ENCODE measurements around the gene MAP3K2.

Gene MAP3K2

GRCh38 chr2:127423880-127424279 lies 36.1 kb upstream of the MAP3K2 start:
- no peaks in the 10 kb centered on the region for H3K79me2 ChIP-seq (ENCODE audit: control insufficient read depth, low read length)
- no peaks in the 10 kb centered on the region for H3K36me3 ChIP-seq (ENCODE audit: control insufficient read depth, low read length)
- H3K9me3 ChIP-seq (ENCODE audit: control insufficient read depth, insufficient read depth, low read length), result no peaks in the 10 kb centered on the region
- H3K4me2 ChIP-seq (ENCODE audit: low read length), result peak overlapping the region; percentile 67
- H3K4me1 ChIP-seq (ENCODE audit: control insufficient read depth, low read length), result peaks cover 16% of the 10 kb centered on the region
- no peaks in the 10 kb centered on the region for H4K20me1 ChIP-seq (ENCODE audit: control insufficient read depth, insufficient read depth, low read depth, low read length)
- no peaks in the 10 kb centered on the region for H3F3A ChIP-seq (ENCODE audit: control insufficient read depth, insufficient read depth)
- H3K4me3 ChIP-seq (ENCODE audit: low read length), result peak overlapping the region; percentile 63; the same call in 1 of the 2 replicates
- no peak overlapping the region for H3K27ac ChIP-seq (ENCODE audit: low read depth, low read length)
- TF ChIP-seq EZH2phosphoT487 (IDR thresholded peaks at IDR 0.05; ENCODE audit: borderline replicate concordance, low read length) (no peak), CTCF (IDR thresholded peaks at IDR 0.05; ENCODE audit: low read depth, low read length, poor library complexity, severe bottlenecking) (peak; percentile 4)
- peaks cover 17% of the 10 kb centered on the region for H3K27me3 ChIP-seq (ENCODE audit: control insufficient read depth, low read length)
- no peaks in the 10 kb centered on the region for H3K9me2 ChIP-seq (replicated peaks; ENCODE audit: control insufficient read depth, low read length)

GRCh38 chr2:127423478-127423843 lies 35.7 kb upstream of the MAP3K2 start:
- H3K9me2 ChIP-seq (replicated peaks; ENCODE audit: control insufficient read depth, low read length), result no peaks in the 10 kb centered on the region
- no peak overlapping the region for H3K27ac ChIP-seq (ENCODE audit: low read depth, low read length)
- no peaks in the 10 kb centered on the region for H3K36me3 ChIP-seq (ENCODE audit: control insufficient read depth, low read length)
- H3K4me1 ChIP-seq (ENCODE audit: control insufficient read depth, low read length), result peaks cover 16% of the 10 kb centered on the region
- no peaks in the 10 kb centered on the region for H3F3A ChIP-seq (ENCODE audit: control insufficient read depth, insufficient read depth)
- H3K4me2 ChIP-seq (ENCODE audit: low read length), result peak overlapping the region; percentile 67
- TF ChIP-seq CTCF (IDR thresholded peaks at IDR 0.05; ENCODE audit: low read depth, low read length, poor library complexity, severe bottlenecking), result peak; percentile 3
- 0 out of 2 replicates have a peak, but pooled peaks have one; percentile 40 for TF ChIP-seq EZH2phosphoT487 (IDR thresholded peaks at IDR 0.05; ENCODE audit: borderline replicate concordance, low read length)
- H3K27me3 ChIP-seq (ENCODE audit: control insufficient read depth, low read length), result peaks cover 17% of the 10 kb centered on the region
- H3K9me3 ChIP-seq (ENCODE audit: control insufficient read depth, insufficient read depth, low read length), result no peaks in the 10 kb centered on the region
- H3K79me2 ChIP-seq (ENCODE audit: control insufficient read depth, low read length), result no peaks in the 10 kb centered on the region
- peak overlapping the region; percentile 63 for H3K4me3 ChIP-seq (ENCODE audit: low read length)
- no peaks in the 10 kb centered on the region for H4K20me1 ChIP-seq (ENCODE audit: control insufficient read depth, insufficient read depth, low read depth, low read length)

- no peak overlapping the region for H3K27ac ChIP-seq (ENCODE audit: low read depth, low read length)
- peaks cover 17% of the 10 kb centered on the region for H3K27me3 ChIP-seq (ENCODE audit: control insufficient read depth, low read length)
- H4K20me1 ChIP-seq (ENCODE audit: control insufficient read depth, insufficient read depth, low read depth, low read length), result no peaks in the 10 kb centered on the region
- peaks cover 16% of the 10 kb centered on the region for H3K4me1 ChIP-seq (ENCODE audit: control insufficient read depth, low read length)
- no peaks in the 10 kb centered on the region for H3K9me2 ChIP-seq (replicated peaks; ENCODE audit: control insufficient read depth, low read length)
- no peak for TF ChIP-seq EZH2phosphoT487 (IDR thresholded peaks at IDR 0.05; ENCODE audit: borderline replicate concordance, low read length)
- TF ChIP-seq CTCF (IDR thresholded peaks at IDR 0.05; ENCODE audit: low read depth, low read length, poor library complexity, severe bottlenecking), result peak; percentile 23
- peak overlapping the region; percentile 63 for H3K4me3 ChIP-seq (ENCODE audit: low read length)
- no peaks in the 10 kb centered on the region for H3F3A ChIP-seq (ENCODE audit: control insufficient read depth, insufficient read depth)
- no peaks in the 10 kb centered on the region for H3K79me2 ChIP-seq (ENCODE audit: control insufficient read depth, low read length)
- no peaks in the 10 kb centered on the region for H3K9me3 ChIP-seq (ENCODE audit: control insufficient read depth, insufficient read depth, low read length)
- no peaks in the 10 kb centered on the region for H3K36me3 ChIP-seq (ENCODE audit: control insufficient read depth, low read length)
- H3K4me2 ChIP-seq (ENCODE audit: low read length), result peak overlapping the region; percentile 67
Observed at GRCh38 chr2:127422559-127423477, 35.0 kb upstream of the MAP3K2 start.
